Keratinocyte (primary cell): ENCODE data around the gene SCRN2. TPM values are rescaled to one million over a fixed set of nuclear protein-coding genes. Genes with fewer than 3 reads are reported as not detected.

ENCODE experiments used
- DNase-seq: peaks from one replicate; pipeline ENCODE4 v3.0.0-alpha.2; 2011; ENCODE audit warnings: low read depth, missing footprints, low spot score
- FAIRE-seq: peaks from 2 replicates; lab custom pipeline; 2011; peaks lifted over from hg19 to GRCh38; lab: Jason Lieb, UNC
- H2AFZ ChIP-seq: 2 replicates; pipeline ENCODE4 v1.6.0; 2012; ENCODE audit warnings: low read length, control low read depth, inconsistent platforms; ENCODE audit not compliant: control insufficient read depth
- H3K27ac ChIP-seq: 2 replicates; pipeline ENCODE4 v1.5.1; 2011; ENCODE audit warnings: low read length; ENCODE audit not compliant: control insufficient read depth, insufficient read depth
- H3K27me3 ChIP-seq: 3 replicates; pipeline ENCODE4 v1.6.0; 2011; ENCODE audit warnings: low read length; ENCODE audit not compliant: control insufficient read depth, insufficient read depth; ENCODE audit errors: extremely low read depth
- H3K36me3 ChIP-seq, 2 experiments: 2 replicates in 1 of 2; 3 replicates in 1 of 2; pipeline ENCODE4 v1.5.1; 2011; ENCODE audit warnings: low read length in 2 of 2, mild to moderate bottlenecking in 1 of 2; ENCODE audit not compliant: control insufficient read depth in 2 of 2, insufficient read depth in 2 of 2; ENCODE audit errors: extremely low read depth in 1 of 2
- H3K4me1 ChIP-seq: 3 replicates; pipeline ENCODE4 v1.5.1; 2011; ENCODE audit warnings: low read length; ENCODE audit not compliant: control insufficient read depth, insufficient read depth; ENCODE audit errors: extremely low read depth
- H3K4me2 ChIP-seq: 3 replicates; pipeline ENCODE4 v1.6.0; 2011; ENCODE audit warnings: low read depth, low read length; ENCODE audit not compliant: control insufficient read depth, insufficient read depth; ENCODE audit errors: extremely low read depth
- H3K4me3 ChIP-seq, 3 experiments: fragments of 200-600 bp in 1 of 3; sonication (generic) in 1 of 3; 2 replicates in 2 of 3; 3 replicates in 1 of 3; pipeline ENCODE4 v1.5.1; 2011 to 2016; ENCODE audit warnings: low read length in 3 of 3, mild to moderate bottlenecking in 3 of 3, control low read depth in 2 of 3, inconsistent platforms in 1 of 3, low read depth in 1 of 3, mixed read lengths in 1 of 3, mixed run types in 1 of 3, moderate library complexity in 1 of 3; ENCODE audit not compliant: control insufficient read depth in 2 of 3, insufficient read depth in 2 of 3; ENCODE audit errors: extremely low read depth in 1 of 3
- H3K79me2 ChIP-seq: 2 replicates; pipeline ENCODE4 v1.6.0; 2012; ENCODE audit warnings: low read length; ENCODE audit not compliant: control insufficient read depth, insufficient read depth
- H3K9ac ChIP-seq: 3 replicates; pipeline ENCODE4 v1.6.0; 2011; ENCODE audit warnings: low read length; ENCODE audit not compliant: control insufficient read depth, insufficient read depth; ENCODE audit errors: extremely low read depth
- H3K9me1 ChIP-seq: 3 replicates; pipeline ENCODE4 v1.6.0; 2011; ENCODE audit warnings: low read length; ENCODE audit not compliant: control insufficient read depth, insufficient read depth; ENCODE audit errors: extremely low read depth
- H3K9me3 ChIP-seq: 2 replicates; pipeline ENCODE4 v1.5.1; 2012; ENCODE audit warnings: low read depth, low read length; ENCODE audit not compliant: control insufficient read depth
- H4K20me1 ChIP-seq: 3 replicates; pipeline ENCODE4 v1.6.0; 2011; ENCODE audit warnings: low read length; ENCODE audit not compliant: control insufficient read depth, insufficient read depth; ENCODE audit errors: extremely low read depth
- EZH2 ChIP-seq: IDR thresholded peaks from one replicate; pipeline ENCODE4 v1.6.1; 2012; ENCODE audit warnings: inconsistent platforms, mild to moderate bottlenecking, low read length, moderate library complexity
- dilution Hi-C: fragments of 300-500 bp; cut with MboI; formaldehyde crosslinking; loops from one replicate; pipeline ENCODE4 v1.7.0; 2020; ENCODE audit warnings: low sequenced_read_pairs; ENCODE audit not compliant: extremely low pct_ligation_motif_present
- polyA plus RNA-seq, 5 experiments: library from polyadenylated mRNA; depleted of rRNA in 3 of 5; stranded (reverse) in 3 of 5; stranded (forward) in 1 of 5; unstranded in 1 of 5; fragments of >200 nt; gene quantifications; 1 replicate in 1 of 5; 2 replicates in 3 of 5; 3 replicates in 1 of 5; pipeline versions ENCODE4 v1.2.1 to v1.2.3, GENCODE V29; 2011 to 2012; ENCODE audit warnings: missing spikeins in 2 of 5, low read depth in 1 of 5, low replicate concordance in 1 of 5
- TF ChIP-seq, protein P1 (sequence below), 3 experiments: IDR thresholded peaks in 1 of 3; conservative IDR thresholded peaks in 1 of 3; optimal IDR thresholded peaks in 1 of 3; 2 replicates in 2 of 3; 3 replicates in 1 of 3; pipeline versions ENCODE3 to v1.5.1; 2011; ENCODE audit warnings: low read length in 3 of 3, mild to moderate bottlenecking in 3 of 3, moderate library complexity in 2 of 3, control low read depth in 1 of 3, inconsistent platforms in 1 of 3; ENCODE audit not compliant: insufficient read depth in 2 of 3; ENCODE audit errors: extremely low read depth in 1 of 3

The SCRN2 gene
- polyA plus RNA-seq, 1 donor (not counting 4 experiments of a cell fraction or from before 2014, with no cell fraction given) = 17.1 TPM

DNA sequence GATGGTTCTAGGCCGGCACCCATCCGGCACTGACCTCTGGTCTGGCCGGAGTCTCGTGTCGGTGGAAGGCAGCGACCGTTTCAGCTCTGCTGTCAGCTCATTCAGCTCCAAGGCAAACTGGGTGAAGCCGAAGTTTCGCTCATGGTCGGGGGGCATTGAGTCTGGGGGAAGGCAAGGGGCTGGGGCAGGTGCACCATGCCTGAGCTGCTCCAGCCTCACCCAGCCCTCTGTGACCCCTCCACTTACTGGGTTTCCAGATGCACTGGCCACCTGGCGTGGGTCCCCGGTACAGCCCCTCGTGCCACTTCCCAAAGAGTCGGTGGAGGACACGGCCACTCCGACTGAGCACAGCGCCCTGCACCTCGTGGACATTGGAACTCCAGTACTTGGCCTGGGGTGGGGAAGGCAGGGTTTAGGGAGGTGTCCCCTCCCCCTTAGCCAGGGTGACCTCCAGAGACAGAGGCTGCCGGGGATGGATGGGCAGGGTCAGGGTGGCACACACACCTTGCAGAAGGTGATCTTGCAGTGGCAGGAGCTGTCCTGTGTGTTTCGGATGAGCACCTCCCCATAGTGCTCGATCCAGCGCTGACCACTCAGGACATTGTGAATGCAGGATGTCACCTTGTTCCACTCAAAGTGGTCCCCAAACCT is 32.1 kb downstream of the SCRN2 start:
- no peak overlapping the region for H3K27ac ChIP-seq
- H3K9me3 ChIP-seq = no peaks in the 10 kb centered on the region
- dilution Hi-C loops = no loop called here
- H2AFZ ChIP-seq = no peak overlapping the region
- H3K9me1 ChIP-seq = peaks cover 4% of the 10 kb centered on the region
- no peak for TF ChIP-seq EZH2
- TF ChIP-seq, protein P1, sequence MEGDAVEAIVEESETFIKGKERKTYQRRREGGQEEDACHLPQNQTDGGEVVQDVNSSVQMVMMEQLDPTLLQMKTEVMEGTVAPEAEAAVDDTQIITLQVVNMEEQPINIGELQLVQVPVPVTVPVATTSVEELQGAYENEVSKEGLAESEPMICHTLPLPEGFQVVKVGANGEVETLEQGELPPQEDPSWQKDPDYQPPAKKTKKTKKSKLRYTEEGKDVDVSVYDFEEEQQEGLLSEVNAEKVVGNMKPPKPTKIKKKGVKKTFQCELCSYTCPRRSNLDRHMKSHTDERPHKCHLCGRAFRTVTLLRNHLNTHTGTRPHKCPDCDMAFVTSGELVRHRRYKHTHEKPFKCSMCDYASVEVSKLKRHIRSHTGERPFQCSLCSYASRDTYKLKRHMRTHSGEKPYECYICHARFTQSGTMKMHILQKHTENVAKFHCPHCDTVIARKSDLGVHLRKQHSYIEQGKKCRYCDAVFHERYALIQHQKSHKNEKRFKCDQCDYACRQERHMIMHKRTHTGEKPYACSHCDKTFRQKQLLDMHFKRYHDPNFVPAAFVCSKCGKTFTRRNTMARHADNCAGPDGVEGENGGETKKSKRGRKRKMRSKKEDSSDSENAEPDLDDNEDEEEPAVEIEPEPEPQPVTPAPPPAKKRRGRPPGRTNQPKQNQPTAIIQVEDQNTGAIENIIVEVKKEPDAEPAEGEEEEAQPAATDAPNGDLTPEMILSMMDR (optimal IDR thresholded peaks at IDR 0.05 in 1 of 3, IDR thresholded peaks at IDR 0.05 in 1 of 3, conservative IDR thresholded peaks at IDR 0.05 in 1 of 3; ENCODE audit: extremely low read depth in 1 of 3, insufficient read depth in 2 of 3, low read length in 3 of 3) = no peak
- no peak overlapping the region for H3K9ac ChIP-seq
- no peak overlapping the region for H3K4me3 ChIP-seq
- DNase-seq (no peak), FAIRE-seq (no peak)
- H3K27me3 ChIP-seq = no peaks in the 10 kb centered on the region
- peaks cover 20% of the 10 kb centered on the region for H3K4me1 ChIP-seq
- no peak overlapping the region for H3K4me2 ChIP-seq
- H3K79me2 ChIP-seq = no peaks in the 10 kb centered on the region
- H3K36me3 ChIP-seq = peaks cover 0 to 4% of the 10 kb centered on the region in 2 experiments
- H4K20me1 ChIP-seq = no peaks in the 10 kb centered on the region

GRCh38 chr17:47808036-47808829 is 32.8 kb downstream of the SCRN2 start:
- H3K9me3 ChIP-seq = no peaks in the 10 kb centered on the region
- dilution Hi-C loops = no loop called here
- no peaks in the 10 kb centered on the region for H3K79me2 ChIP-seq
- H3K4me3 ChIP-seq = no peak overlapping the region
- peaks cover 20% of the 10 kb centered on the region for H3K4me1 ChIP-seq
- H3K27ac ChIP-seq = no peak overlapping the region
- H2AFZ ChIP-seq = no peak overlapping the region
- H3K36me3 ChIP-seq = peaks cover 0 to 4% of the 10 kb centered on the region in 2 experiments
- H3K9ac ChIP-seq = no peak overlapping the region
- H4K20me1 ChIP-seq = no peaks in the 10 kb centered on the region
- H3K27me3 ChIP-seq = no peaks in the 10 kb centered on the region
- FAIRE-seq (no peak), DNase-seq (no peak)
- peaks cover 4% of the 10 kb centered on the region for H3K9me1 ChIP-seq
- no peak overlapping the region for H3K4me2 ChIP-seq
- TF ChIP-seq, protein P1 (optimal IDR thresholded peaks at IDR 0.05 in 1 of 3, IDR thresholded peaks at IDR 0.05 in 1 of 3, conservative IDR thresholded peaks at IDR 0.05 in 1 of 3; ENCODE audit: extremely low read depth in 1 of 3, insufficient read depth in 2 of 3, low read length in 3 of 3) = no peak
- TF ChIP-seq EZH2 = no peak
